SK-N-SH treated with all-trans-retinoic acid at 6 μM for 48 hours (cell line): ENCODE data around the gene FZD2.

Experiments used
- OSR1 ChIP-seq: fragments of 250-450 bp; sonication (Bioruptor Pico); IDR thresholded peaks from 2 replicates; pipeline ENCODE4 v1.8.0; 2022; ENCODE audit warnings: moderate library complexity, mild to moderate bottlenecking, inconsistent platforms
- POU6F1 ChIP-seq: fragments of 250-450 bp; sonication (Bioruptor Pico); IDR thresholded peaks from 2 replicates; pipeline ENCODE4 v1.8.0; 2021; ENCODE audit warnings: low read depth, mild to moderate bottlenecking, moderate library complexity, borderline replicate concordance
- TOX ChIP-seq: fragments of 250-450 bp; sonication (Bioruptor Pico); IDR thresholded peaks from 2 replicates; pipeline ENCODE4 v1.8.0; 2021; ENCODE audit warnings: mild to moderate bottlenecking, moderate library complexity, borderline replicate concordance
- ZFP3 ChIP-seq: fragments of 250-450 bp; sonication (Bioruptor Pico); IDR thresholded peaks from 2 replicates; pipeline ENCODE4 v1.5.0; 2020; ENCODE audit warnings: mild to moderate bottlenecking, moderate library complexity

- TF ChIP-seq ZFP3 (CRISPR knock-in tag) (no peak), TOX (CRISPR knock-in tag) (no peak), POU6F1 (CRISPR knock-in tag) (no peak), OSR1 (CRISPR knock-in tag) (no peak)
Measured at GRCh38 chr17:44608727-44609435, 51.6 kb downstream of the FZD2 start.
